ENCODE data around the gene PCDHB5. TPM values are rescaled to one million over a fixed set of nuclear protein-coding genes. Genes with fewer than 3 reads are reported as not detected.
"Not testable (repeated sequence)": the region's sequence is repeated elsewhere in the genome, so short reads cannot be mapped to it uniquely, and the experiment has no call there.

The PCDHB5 gene
- total RNA-seq, 1 donor from 2014 or later, result 9.7 TPM

DNA sequence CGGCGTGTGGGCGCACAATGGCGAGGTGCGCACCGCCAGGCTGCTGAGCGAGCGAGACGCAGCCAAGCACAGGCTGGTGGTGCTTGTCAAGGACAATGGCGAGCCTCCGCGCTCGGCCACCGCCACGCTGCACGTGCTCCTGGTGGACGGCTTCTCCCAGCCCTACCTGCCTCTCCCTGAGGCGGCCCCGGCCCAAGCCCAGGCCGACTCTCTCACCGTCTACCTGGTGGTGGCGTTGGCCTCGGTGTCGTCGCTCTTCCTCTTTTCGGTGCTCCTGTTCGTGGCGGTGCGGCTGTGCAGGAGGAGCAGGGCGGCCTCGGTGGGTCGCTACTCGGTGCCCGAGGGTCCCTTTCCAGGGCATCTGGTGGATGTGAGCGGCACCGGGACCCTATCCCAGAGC, 17.1 kb downstream of the PCDHB5 start:
- DNase-seq, result not testable (repeated sequence)

DNA sequence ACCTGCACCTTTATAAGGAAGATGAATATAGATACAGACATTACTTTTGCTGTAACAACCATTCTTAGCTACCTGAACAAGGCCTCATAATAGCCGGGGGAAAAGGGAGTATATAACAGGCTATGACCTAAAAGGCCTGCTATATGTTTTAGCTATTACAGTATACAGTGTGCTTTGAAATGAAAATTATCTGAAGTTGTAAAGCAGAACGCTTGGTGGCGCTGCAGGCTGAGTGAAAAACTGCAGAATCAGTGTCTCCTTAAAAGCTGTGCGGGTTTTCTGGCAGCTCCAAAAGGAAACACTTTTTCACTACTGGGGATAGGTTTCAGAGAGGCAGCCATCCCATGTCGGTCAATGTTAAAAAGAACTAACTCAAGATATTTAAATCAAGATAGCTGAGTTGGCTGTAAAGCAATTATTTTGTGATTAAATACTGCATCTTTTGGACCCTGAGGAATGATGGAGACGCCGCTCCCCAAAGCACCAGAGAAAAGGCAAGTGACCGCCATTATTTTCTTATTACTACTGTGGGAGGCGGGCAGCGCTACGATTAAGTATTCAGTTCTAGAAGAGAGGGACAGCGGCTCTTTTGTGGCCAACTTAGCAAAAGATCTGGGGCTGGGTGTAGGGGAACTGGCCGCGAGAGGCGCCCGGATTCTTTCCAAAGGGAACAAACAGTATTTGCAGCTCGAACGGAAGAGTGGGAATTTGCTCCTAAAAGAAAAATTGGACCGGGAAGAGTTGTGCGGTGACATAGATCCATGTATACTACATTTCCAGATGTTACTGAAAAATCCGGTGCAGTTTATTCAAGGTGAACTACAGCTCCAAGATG, 20.8 kb downstream of the PCDHB5 start:
- no peak for DNase-seq

- DNase-seq, result not testable (repeated sequence)
These were observed 22.4 kb downstream of the PCDHB5 start for GRCh38 chr5:141157356-141157755.

DNA sequence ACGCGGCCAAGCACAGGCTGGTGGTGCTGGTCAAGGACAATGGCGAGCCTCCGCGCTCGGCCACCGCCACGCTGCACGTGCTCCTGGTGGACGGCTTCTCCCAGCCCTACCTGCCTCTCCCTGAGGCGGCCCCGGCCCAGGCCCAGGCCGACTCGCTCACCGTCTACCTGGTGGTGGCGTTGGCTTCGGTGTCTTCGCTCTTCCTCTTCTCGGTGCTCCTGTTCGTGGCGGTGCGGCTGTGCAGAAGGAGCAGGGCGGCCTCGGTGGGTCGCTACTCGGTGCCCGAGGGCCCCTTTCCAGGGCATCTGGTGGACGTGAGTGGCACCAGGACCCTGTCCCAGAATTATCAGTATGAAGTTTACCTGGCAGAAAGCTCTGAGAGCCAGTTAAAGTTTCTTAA, 22.9 kb downstream of the PCDHB5 start:
- not testable (repeated sequence) for DNase-seq

- DNase-seq, result no peak
These were observed 37.6 kb downstream of the PCDHB5 start, which contains the start of gene PCDHB7 for GRCh38 chr5:141172381-141173204. PCDHB7 (plus strand) TSS chr5:141172644; CDS start chr5:141172836, 192 bp downstream.

DNA sequence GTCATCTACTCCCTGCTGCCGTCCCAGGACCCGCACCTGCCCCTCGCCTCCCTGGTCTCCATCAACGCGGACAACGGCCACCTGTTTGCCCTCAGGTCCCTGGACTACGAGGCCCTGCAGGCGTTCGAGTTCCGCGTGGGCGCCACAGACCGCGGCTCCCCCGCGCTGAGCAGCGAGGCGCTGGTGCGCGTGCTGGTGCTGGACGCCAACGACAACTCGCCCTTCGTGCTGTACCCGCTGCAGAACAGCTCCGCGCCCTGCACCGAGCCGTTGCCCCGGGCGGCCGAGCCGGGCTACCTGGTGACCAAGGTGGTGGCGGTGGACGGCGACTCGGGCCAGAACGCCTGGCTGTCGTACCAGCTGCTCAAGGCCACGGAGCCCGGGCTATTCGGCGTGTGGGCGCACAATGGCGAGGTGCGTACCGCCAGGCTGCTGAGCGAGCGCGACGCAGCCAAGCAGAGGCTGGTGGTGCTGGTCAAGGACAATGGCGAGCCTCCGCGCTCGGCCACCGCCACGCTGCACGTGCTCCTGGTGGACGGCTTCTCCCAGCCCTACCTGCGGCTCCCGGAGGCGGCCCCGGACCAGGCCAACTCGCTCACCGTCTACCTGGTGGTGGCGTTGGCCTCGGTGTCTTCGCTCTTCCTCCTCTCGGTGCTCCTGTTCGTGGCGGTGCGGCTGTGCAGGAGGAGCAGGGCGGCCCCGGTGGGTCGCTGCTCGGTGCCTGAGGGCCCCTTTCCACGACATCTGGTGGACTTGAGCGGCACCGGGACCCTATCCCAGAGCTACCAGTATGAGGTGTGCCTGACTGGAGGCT, 39.5 kb downstream of the PCDHB5 start:
- not testable (repeated sequence) for DNase-seq

- DNase-seq, result no peak
These were observed 40.9 kb downstream of the PCDHB5 start for GRCh38 chr5:141175933-141176332.

DNA sequence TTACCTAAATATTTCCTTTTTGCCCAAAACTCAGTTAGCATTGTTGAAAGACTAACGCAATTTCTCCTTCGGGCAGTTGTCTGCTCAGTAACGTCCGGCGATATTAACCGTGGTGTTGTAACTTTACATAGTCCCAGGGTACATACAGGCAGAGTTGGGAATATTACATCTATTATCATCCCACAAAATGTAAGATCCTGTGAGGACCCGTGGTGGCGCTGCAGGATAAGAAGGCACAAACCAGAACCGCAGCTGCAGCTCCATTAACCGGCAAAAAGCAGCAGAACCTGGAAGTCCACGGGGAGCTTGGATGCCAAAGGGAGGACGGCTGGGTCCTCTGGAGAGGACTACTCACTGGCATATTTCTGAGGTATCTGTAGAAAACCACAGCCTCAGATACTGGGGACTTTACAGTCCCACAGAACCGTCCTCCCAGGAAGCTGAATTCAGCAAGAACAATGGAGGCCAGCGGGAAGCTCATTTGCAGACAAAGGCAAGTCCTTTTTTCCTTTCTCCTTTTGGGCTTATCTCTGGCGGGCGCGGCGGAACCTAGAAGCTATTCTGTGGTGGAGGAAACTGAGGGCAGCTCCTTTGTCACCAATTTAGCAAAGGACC, 42.7 kb downstream of the PCDHB5 start, which contains the start of gene PCDHB8:
Gene PCDHB8 (plus strand): TSS at position 214 of the 615 bp plus-strand sequence. CDS start 245 bp downstream, at position 459.
- not testable (repeated sequence) for DNase-seq

GRCh38 chr5:141179371-141179770, 44.4 kb downstream of the PCDHB5 start:
- not testable (repeated sequence) for DNase-seq

GRCh38 chr5:141179876-141180275, 44.9 kb downstream of the PCDHB5 start:
- not testable (repeated sequence) for DNase-seq

- DNase-seq, result no peak
These were observed 45.3 kb downstream of the PCDHB5 start for GRCh38 chr5:141180313-141180712.

DNA sequence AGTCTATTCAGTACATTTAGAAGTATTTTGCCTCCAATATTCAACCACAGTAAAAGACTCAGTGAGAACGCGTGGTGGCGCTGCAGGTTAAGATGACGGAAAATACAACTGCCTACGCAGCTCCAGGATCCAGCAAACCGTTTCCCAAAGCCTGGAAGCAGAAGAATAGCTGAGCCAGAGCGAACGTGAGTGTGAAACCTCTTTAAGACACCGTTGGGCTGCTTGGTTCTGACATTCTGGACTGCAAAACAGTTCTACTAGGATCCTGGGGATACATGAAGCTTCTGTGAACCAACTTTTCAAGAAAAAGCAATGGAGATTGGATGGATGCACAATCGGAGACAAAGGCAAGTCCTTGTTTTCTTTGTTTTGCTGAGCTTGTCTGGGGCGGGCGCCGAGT, 47.2 kb downstream of the PCDHB5 start, which contains the start of gene PCDHB16:
Gene PCDHB16 (plus strand): TSS at position 140 of the 400 bp plus-strand sequence. CDS start 173 bp downstream, at position 313.
- DNase-seq, result no peak

- not testable (repeated sequence) for DNase-seq
These were observed 49.3 kb downstream of the PCDHB5 start for GRCh38 chr5:141184117-141184855.

GRCh38 chr5:141186897-141187512, 52.0 kb downstream of the PCDHB5 start, which contains the start of gene PCDHB9:
PCDHB9 (plus strand) TSS chr5:141187161; CDS start chr5:141187319, 158 bp downstream.
- DNase-seq, result no peak

Other genes with a start within 250 kb of the PCDHB5 start
- gene PCDHAC1, start 208.9 kb upstream of the PCDHB5 start, total RNA-seq, result 74.1 TPM
- 33.5 TPM for gene PCDHAC2, start 168.7 kb upstream of the PCDHB5 start, total RNA-seq
- gene PCDHB1, start 83.8 kb upstream of the PCDHB5 start, total RNA-seq, result 0.31 TPM
- 14.2 TPM for gene PCDHB2, start 40.6 kb upstream of the PCDHB5 start, total RNA-seq
- 10.3 TPM for gene PCDHB3, start 34.7 kb upstream of the PCDHB5 start, total RNA-seq
- gene PCDHB4, start 13.4 kb upstream of the PCDHB5 start, total RNA-seq, result 4.7 TPM
- 3.1 TPM for gene PCDHB6, start 14.9 kb downstream of the PCDHB5 start, total RNA-seq
- gene PCDHB7, start 37.4 kb downstream of the PCDHB5 start, total RNA-seq, result 13.4 TPM
- 8.6 TPM for gene PCDHB8, start 42.6 kb downstream of the PCDHB5 start, total RNA-seq
- gene PCDHB16, start 47.2 kb downstream of the PCDHB5 start, total RNA-seq, result 4.5 TPM
- gene PCDHB9, start 52.0 kb downstream of the PCDHB5 start, total RNA-seq, result 6.1 TPM
- gene PCDHB10, start 57.1 kb downstream of the PCDHB5 start, total RNA-seq, result 13.1 TPM
- 10.5 TPM for gene PCDHB11, start 64.4 kb downstream of the PCDHB5 start, total RNA-seq
- gene PCDHB12, start 73.5 kb downstream of the PCDHB5 start, total RNA-seq, result 14.8 TPM
- 9.2 TPM for gene PCDHB13, start 78.7 kb downstream of the PCDHB5 start, total RNA-seq
- 13.4 TPM for gene PCDHB14, start 88.1 kb downstream of the PCDHB5 start, total RNA-seq
- 22.1 TPM for gene PCDHB15, start 110.2 kb downstream of the PCDHB5 start, total RNA-seq
- not detected for gene SLC25A2, start 168.8 kb downstream of the PCDHB5 start, total RNA-seq
- 127 TPM for gene TAF7, start 185.6 kb downstream of the PCDHB5 start, total RNA-seq
- gene PCDHGA1, start 195.3 kb downstream of the PCDHB5 start, total RNA-seq, result 4.8 TPM
- gene PCDHGA2, start 203.6 kb downstream of the PCDHB5 start, total RNA-seq, result 6.9 TPM
- gene PCDHGA3, start 208.6 kb downstream of the PCDHB5 start, total RNA-seq, result 4.7 TPM
- gene PCDHGB1, start 214.9 kb downstream of the PCDHB5 start, total RNA-seq, result 7.8 TPM
- gene PCDHGA4, start 219.8 kb downstream of the PCDHB5 start, total RNA-seq, result 8.4 TPM
- 8.3 TPM for gene PCDHGB2, start 224.8 kb downstream of the PCDHB5 start, total RNA-seq
- gene PCDHGA5, start 229.0 kb downstream of the PCDHB5 start, total RNA-seq, result 6.6 TPM
- 12.3 TPM for gene PCDHGB3, start 235.0 kb downstream of the PCDHB5 start, total RNA-seq
- 12.3 TPM for gene PCDHGA6, start 238.7 kb downstream of the PCDHB5 start, total RNA-seq
- 8.4 TPM for gene PCDHGA7, start 247.5 kb downstream of the PCDHB5 start, total RNA-seq

Measured in occipital lobe (tissue), 2 donors.